Mucosa of descending colon (tissue), 3 donors: ENCODE measurements around the gene YY2. TPM values are rescaled to one million over a fixed set of nuclear protein-coding genes. Genes with fewer than 3 reads are reported as not detected.

Experiments used
- ATAC-seq: fragments of 200-7000 bp; cut with Tn5 transposase; one replicate; pipeline ENCODE4 v1.9.1; 2020; ENCODE audit warnings: mild to moderate bottlenecking, moderate library complexity
- DNase-seq, 3 donors: peaks; one replicate each; pipeline ENCODE4 v3.0.0-alpha.2; 2020
- H3K36me3 ChIP-seq: fragments of 200-600 bp; one replicate; pipeline ENCODE4 v1.8.0; 2021; ENCODE audit warnings: low read depth, mild to moderate bottlenecking
- H3K4me1 ChIP-seq: fragments of 200-600 bp; one replicate; pipeline ENCODE4 v1.8.0; 2021; ENCODE audit warnings: low read depth, mild to moderate bottlenecking
- H3K4me3 ChIP-seq: fragments of 200-600 bp; one replicate; pipeline ENCODE4 v1.8.0; 2021; ENCODE audit warnings: mild to moderate bottlenecking
- H3K9me3 ChIP-seq: fragments of 200-600 bp; one replicate; pipeline ENCODE4 v1.8.0; 2021; ENCODE audit warnings: mild to moderate bottlenecking
- CTCF ChIP-seq: fragments of 200-600 bp; IDR thresholded peaks from one replicate; pipeline ENCODE4 v1.8.0; 2022; ENCODE audit warnings: antibody characterized with exemption, mild to moderate bottlenecking
- intact Hi-C, 2 donors: fragments of 100-400 bp; cut with DNase I in 1 of 2; cut with micrococcal nuclease in 1 of 2; formaldehyde crosslinking; loops; one replicate each; pipeline versions ENCODE4 v1.11.0 to v1.11.1; 2022; cut with DNase I, micrococcal nuclease
- long read RNA-seq, 2 donors: library from polyadenylated mRNA; unstranded; transcript quantifications; one replicate each; pipeline ENCODE4 v2.0.0, GENCODE V29; 2019 to 2021
- total RNA-seq, 3 donors: library from RNA; stranded (reverse); fragmentation: NEBNext Ultra II Directional in 2 of 3; extraction: Animal tissue kit (Norgen Biotek cat#: 25700) in 2 of 3; gene quantifications; one replicate each; pipeline versions ENCODE4 v1.2.1 to v1.2.4, GENCODE V29; 2021 to 2023
- donor health status: DM: no; HTN: no; CAD: no; lungs with moderate emphysema.
- donor health status: DM: no; HTN: no; CAD: no.
- donor health status: DM: no; HTN: yes; CAD: no.

The YY2 gene
- total RNA-seq: 1 to 10 TPM; 1.2 to 1.9 (median 1.9) TPM
- long read RNA-seq, donor 1: 0 reads
- long read RNA-seq, donor 2: 0 reads

- DNase-seq (no peak), ATAC-seq (no peak)
- Histone ChIP-seq H3K9me3 (no peaks in the 10 kb centered on the region), H3K4me3 (no peak within 1 kb of the TSS), H3K36me3 (no peaks in the 10 kb centered on the region), H3K4me1 (no peaks in the 10 kb centered on the region)
- no peak for TF ChIP-seq CTCF
- intact Hi-C loops: no loop called here
These were observed at the start of gene YY2 for GRCh38 chrX:21855937-21856415. Gene YY2, plus strand, starts transcription at chrX:21855987. Its CDS starts 498 bp downstream, at chrX:21856485.

- Histone ChIP-seq H3K4me1 (no peaks in the 10 kb centered on the region), H3K9me3 (no peaks in the 10 kb centered on the region), H3K4me3 (no peak overlapping the region), H3K36me3 (no peaks in the 10 kb centered on the region)
- peak; percentile 61 for ATAC-seq
- DNase-seq: no peak
- TF ChIP-seq CTCF: no peak
- intact Hi-C loops: no loop called here
These were observed 49.1 kb upstream of the YY2 start for GRCh38 chrX:21806691-21807090.

- ATAC-seq (peak; percentile 23), DNase-seq (no peak)
- no peak for TF ChIP-seq CTCF
- intact Hi-C loops: no loop called here
- Histone ChIP-seq H3K9me3 (no peaks in the 10 kb centered on the region), H3K4me1 (no peaks in the 10 kb centered on the region), H3K36me3 (no peaks in the 10 kb centered on the region), H3K4me3 (no peak overlapping the region)
These were observed 44.0 kb upstream of the YY2 start for GRCh38 chrX:21811832-21812231.

GRCh38 chrX:21812628-21813027 is 43.2 kb upstream of the YY2 start:
- no peak for ATAC-seq
- no peak for TF ChIP-seq CTCF
- intact Hi-C loops: no loop called here
- H3K4me1 ChIP-seq: no peaks in the 10 kb centered on the region
- H3K4me3 ChIP-seq: no peak overlapping the region
- H3K9me3 ChIP-seq: no peaks in the 10 kb centered on the region
- DNase-seq: no peak
- H3K36me3 ChIP-seq: no peaks in the 10 kb centered on the region

- ATAC-seq: no peak
- intact Hi-C loops: no loop called here
These were observed 42.0 kb upstream of the YY2 start for GRCh38 chrX:21813612-21814368.

More at GRCh38 chrX:21813612-21814368, 42.0 kb upstream of the YY2 start:
- Histone ChIP-seq H3K36me3 (no peaks in the 10 kb centered on the region), H3K9me3 (no peaks in the 10 kb centered on the region), H3K4me3 (no peak overlapping the region), H3K4me1 (no peaks in the 10 kb centered on the region)
- TF ChIP-seq CTCF: no peak
- DNase-seq: no peak
